HEK293 (cell line): ENCODE measurements around the gene CDADC1.

Experiments used
- CTCF ChIA-PET: fragments of 350-600 bp; formaldehyde crosslinking; extraction: SDS; loops from one replicate; lab custom pipeline; 2021; ENCODE audit warnings: antibody characterized with exemption; lab: Yijun Ruan, JAX
- POLR2A ChIA-PET: fragments of 300-600 bp; formaldehyde crosslinking; extraction: SDS; loops from one replicate; lab custom pipeline; 2020; ENCODE audit warnings: antibody characterized with exemption, inconsistent platforms; lab: Yijun Ruan, JAX
- H3K27ac ChIP-seq: fragments of 200-500 bp; sonication (Bioruptor generic); 2 replicates; pipeline ENCODE4 v1.5.1; 2014; ENCODE audit warnings: low read depth, low read length, control low read depth, inconsistent platforms; ENCODE audit errors: extremely low read depth
- H3K36me3 ChIP-seq, 2 experiments: fragments of 200-500 bp in 1 of 2; sonication (Bioruptor generic) in 1 of 2; 1 replicate in 1 of 2; 2 replicates in 1 of 2; pipeline ENCODE4 v1.5.1; 2014 to 2017; ENCODE audit warnings: inconsistent platforms in 2 of 2, low read length in 2 of 2; ENCODE audit not compliant: control insufficient read depth in 2 of 2, insufficient read depth in 1 of 2
- H3K4me1 ChIP-seq: fragments of 200-500 bp; sonication (Bioruptor generic); 2 replicates; pipeline ENCODE4 v1.5.1; 2014; ENCODE audit warnings: mild to moderate bottlenecking, low read length, inconsistent platforms; ENCODE audit not compliant: control insufficient read depth, insufficient read depth
- H3K4me3 ChIP-seq: 2 replicates; pipeline ENCODE4 v1.5.1; 2011; ENCODE audit warnings: low read depth, mild to moderate bottlenecking, control low read depth, low read length, moderate library complexity
- H3K9me3 ChIP-seq: fragments of 200-500 bp; sonication (Bioruptor generic); 2 replicates; pipeline ENCODE4 v1.5.1; 2014; ENCODE audit warnings: low read depth, low read length, inconsistent platforms; ENCODE audit not compliant: control insufficient read depth, insufficient read depth
- REPIN1 ChIP-seq: fragments of 450-650 bp; formaldehyde crosslinking; IDR thresholded peaks from 2 replicates; pipeline ENCODE4 v1.5.1; 2017; ENCODE audit warnings: missing biosample characterization, missing genetic modification characterization, low read depth
- ZBTB8A ChIP-seq: fragments of 450-650 bp; formaldehyde crosslinking; IDR thresholded peaks from 2 replicates; pipeline ENCODE4 v1.5.1; 2016; ENCODE audit warnings: missing biosample characterization, missing genetic modification characterization
- ZFP37 ChIP-seq: fragments of 450-650 bp; formaldehyde crosslinking; IDR thresholded peaks from 2 replicates; pipeline ENCODE4 v1.5.1; 2016; ENCODE audit warnings: missing biosample characterization, missing genetic modification characterization
- ZNF121 ChIP-seq: fragments of 450-650 bp; formaldehyde crosslinking; IDR thresholded peaks from 2 replicates; pipeline ENCODE4 v1.5.1; 2016; ENCODE audit warnings: missing biosample characterization, missing genetic modification characterization
- ZNF202 ChIP-seq: fragments of 450-650 bp; formaldehyde crosslinking; IDR thresholded peaks from 2 replicates; pipeline ENCODE4 v1.5.1; 2016; ENCODE audit warnings: missing biosample characterization, missing genetic modification characterization, borderline replicate concordance
- ZNF239 ChIP-seq: fragments of 450-650 bp; formaldehyde crosslinking; IDR thresholded peaks from 2 replicates; pipeline ENCODE4 v1.5.1; 2016; ENCODE audit warnings: missing biosample characterization, missing genetic modification characterization
- ZNF394 ChIP-seq: fragments of 450-650 bp; formaldehyde crosslinking; IDR thresholded peaks from 2 replicates; pipeline ENCODE4 v1.5.1; 2016; ENCODE audit warnings: missing biosample characterization, missing genetic modification characterization, mild to moderate bottlenecking, moderate library complexity, borderline replicate concordance
- ZNF560 ChIP-seq: fragments of 450-650 bp; formaldehyde crosslinking; IDR thresholded peaks from 2 replicates; pipeline ENCODE4 v1.5.1; 2017; ENCODE audit warnings: missing biosample characterization, missing genetic modification characterization, borderline replicate concordance
- ZNF571 ChIP-seq: fragments of 450-650 bp; formaldehyde crosslinking; IDR thresholded peaks from 2 replicates; pipeline ENCODE4 v1.5.0; 2017; ENCODE audit warnings: missing biosample characterization, missing genetic modification characterization
- ZNF621 ChIP-seq: fragments of 450-650 bp; formaldehyde crosslinking; IDR thresholded peaks from 2 replicates; pipeline ENCODE4 v1.5.1; 2017; ENCODE audit warnings: missing biosample characterization, missing genetic modification characterization
- ZNF654 ChIP-seq: fragments of 450-650 bp; formaldehyde crosslinking; IDR thresholded peaks from 2 replicates; pipeline ENCODE4 v1.5.1; 2016; ENCODE audit warnings: low read depth, missing biosample characterization, missing genetic modification characterization
- ZNF776 ChIP-seq: fragments of 450-650 bp; formaldehyde crosslinking; IDR thresholded peaks from 2 replicates; pipeline ENCODE4 v1.5.0; 2017; ENCODE audit warnings: missing biosample characterization, missing genetic modification characterization, borderline replicate concordance
- TF ChIP-seq, protein P1 (sequence below): fragments of 450-650 bp; formaldehyde crosslinking; IDR thresholded peaks from 2 replicates; pipeline ENCODE4 v1.5.1; 2016; ENCODE audit warnings: missing biosample characterization, missing genetic modification characterization
- TF ChIP-seq, protein P2 (sequence below): fragments of 450-650 bp; formaldehyde crosslinking; IDR thresholded peaks from 2 replicates; pipeline ENCODE4 v1.5.1; 2016; ENCODE audit warnings: missing biosample characterization, missing genetic modification characterization, low read depth
- TF ChIP-seq, protein P3 (sequence below): fragments of 450-650 bp; formaldehyde crosslinking; optimal IDR thresholded peaks from 2 replicates; pipeline ENCODE3; 2016; ENCODE audit warnings: missing biosample characterization, mild to moderate bottlenecking, missing genetic modification characterization

CDADC1 gene

DNA sequence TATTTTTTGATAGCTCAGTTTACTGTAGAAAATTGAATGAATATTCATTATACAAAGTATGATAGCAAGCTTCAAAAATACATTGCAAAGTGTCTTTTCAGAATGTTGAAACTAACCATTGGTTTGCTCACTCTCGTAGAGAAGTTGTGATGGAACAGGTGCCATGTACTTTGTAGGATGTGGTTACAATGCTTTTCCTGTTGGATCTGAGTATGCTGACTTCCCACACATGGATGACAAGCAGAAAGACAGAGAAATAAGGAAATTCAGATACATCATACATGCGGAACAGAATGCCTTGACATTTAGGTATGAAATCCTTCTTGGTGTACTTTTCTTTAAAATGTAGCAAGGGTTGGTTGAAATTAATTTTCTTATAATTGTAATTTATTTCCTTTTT, 30.5 kb downstream of the CDADC1 start:
- Histone ChIP-seq H3K27ac (no peak overlapping the region), H3K9me3 (no peaks in the 10 kb centered on the region), H3K4me1 (no peaks in the 10 kb centered on the region), H3K4me3 (no peak overlapping the region), H3K36me3 (no peaks in the 10 kb centered on the region)
- POLR2A ChIA-PET = no interaction called here
- TF ChIP-seq ZNF621 (tag by site-specific recombination) (no peak), ZNF776 (tag by site-specific recombination) (no peak), ZFP37 (no peak)
- TF ChIP-seq, protein P1, sequence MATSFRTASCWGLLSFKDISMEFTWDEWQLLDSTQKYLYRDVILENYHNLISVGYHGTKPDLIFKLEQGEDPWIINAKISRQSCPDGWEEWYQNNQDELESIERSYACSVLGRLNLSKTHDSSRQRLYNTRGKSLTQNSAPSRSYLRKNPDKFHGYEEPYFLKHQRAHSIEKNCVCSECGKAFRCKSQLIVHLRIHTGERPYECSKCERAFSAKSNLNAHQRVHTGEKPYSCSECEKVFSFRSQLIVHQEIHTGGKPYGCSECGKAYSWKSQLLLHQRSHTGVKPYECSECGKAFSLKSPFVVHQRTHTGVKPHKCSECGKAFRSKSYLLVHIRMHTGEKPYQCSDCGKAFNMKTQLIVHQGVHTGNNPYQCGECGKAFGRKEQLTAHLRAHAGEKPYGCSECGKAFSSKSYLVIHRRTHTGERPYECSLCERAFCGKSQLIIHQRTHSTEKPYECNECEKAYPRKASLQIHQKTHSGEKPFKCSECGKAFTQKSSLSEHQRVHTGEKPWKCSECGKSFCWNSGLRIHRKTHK (tag by site-specific recombination) = no peak
- TF ChIP-seq, protein P2, sequence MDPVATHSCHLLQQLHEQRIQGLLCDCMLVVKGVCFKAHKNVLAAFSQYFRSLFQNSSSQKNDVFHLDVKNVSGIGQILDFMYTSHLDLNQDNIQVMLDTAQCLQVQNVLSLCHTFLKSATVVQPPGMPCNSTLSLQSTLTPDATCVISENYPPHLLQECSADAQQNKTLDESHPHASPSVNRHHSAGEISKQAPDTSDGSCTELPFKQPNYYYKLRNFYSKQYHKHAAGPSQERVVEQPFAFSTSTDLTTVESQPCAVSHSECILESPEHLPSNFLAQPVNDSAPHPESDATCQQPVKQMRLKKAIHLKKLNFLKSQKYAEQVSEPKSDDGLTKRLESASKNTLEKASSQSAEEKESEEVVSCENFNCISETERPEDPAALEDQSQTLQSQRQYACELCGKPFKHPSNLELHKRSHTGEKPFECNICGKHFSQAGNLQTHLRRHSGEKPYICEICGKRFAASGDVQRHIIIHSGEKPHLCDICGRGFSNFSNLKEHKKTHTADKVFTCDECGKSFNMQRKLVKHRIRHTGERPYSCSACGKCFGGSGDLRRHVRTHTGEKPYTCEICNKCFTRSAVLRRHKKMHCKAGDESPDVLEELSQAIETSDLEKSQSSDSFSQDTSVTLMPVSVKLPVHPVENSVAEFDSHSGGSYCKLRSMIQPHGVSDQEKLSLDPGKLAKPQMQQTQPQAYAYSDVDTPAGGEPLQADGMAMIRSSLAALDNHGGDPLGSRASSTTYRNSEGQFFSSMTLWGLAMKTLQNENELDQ = no peak
- CTCF ChIA-PET = interaction anchor here (1.0 kb wide), 1 partner anchor 37 kb away, joined by 3 read pairs; no protein-coding TSS in a partner anchor

DNA sequence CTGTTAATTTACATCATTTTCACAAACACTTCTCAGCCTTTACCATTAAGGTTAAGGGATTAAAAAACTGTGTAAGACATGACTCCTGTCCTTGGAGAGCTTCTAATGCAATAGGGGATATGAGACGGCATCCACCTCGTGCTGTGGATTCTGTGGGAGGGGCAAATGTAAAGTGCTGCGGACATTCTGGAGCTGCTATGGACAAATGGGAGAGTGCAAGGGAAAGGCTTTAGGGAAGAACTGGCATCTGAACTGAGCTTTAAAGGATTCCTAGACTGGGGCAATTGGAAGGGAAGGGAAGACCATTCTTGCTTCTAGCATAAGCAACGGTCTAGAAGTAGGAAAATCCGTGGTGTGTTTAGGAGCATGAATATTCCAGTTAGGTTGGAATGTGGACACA, 31.4 kb downstream of the CDADC1 start:
- Histone ChIP-seq H3K36me3 (no peaks in the 10 kb centered on the region), H3K4me1 (no peaks in the 10 kb centered on the region), H3K9me3 (no peaks in the 10 kb centered on the region), H3K27ac (no peak overlapping the region), H3K4me3 (no peak overlapping the region)
- TF ChIP-seq ZNF239 (tag by site-specific recombination) (no peak), ZNF560 (tag by site-specific recombination) (no peak)
- ChIA-PET POLR2A (no interaction called here), CTCF (interaction anchor here (1.0 to 2.3 kb wide), 2 partner anchors 38 to 180 kb away, joined by 3 to 10 read pairs; no protein-coding TSS in a partner anchor)

DNA sequence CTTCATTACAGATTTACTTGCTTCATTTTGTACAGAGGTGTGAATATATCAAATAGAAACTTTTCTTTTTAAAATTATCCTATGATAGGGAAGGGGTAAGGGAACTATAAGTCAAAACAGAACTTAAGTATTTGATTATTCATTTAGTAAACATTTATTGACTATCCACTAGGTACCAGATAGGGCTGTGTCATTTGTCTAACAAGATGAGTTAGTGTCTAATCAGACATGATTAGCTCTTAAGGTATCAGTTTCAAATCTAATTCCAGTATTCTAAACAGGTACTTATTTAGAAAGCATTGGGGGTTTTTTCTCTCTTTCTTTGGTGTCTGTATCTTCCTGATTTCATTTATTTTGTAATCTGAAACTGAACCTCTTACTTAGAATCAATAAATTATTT, 32.2 kb downstream of the CDADC1 start:
- no peak overlapping the region for H3K4me3 ChIP-seq
- CTCF ChIA-PET = interaction anchor here (0.7 to 2.3 kb wide), 8 partner anchors 15 to 686 kb away, joined by 3 to 10 read pairs (median 4); no protein-coding TSS in a partner anchor
- no peaks in the 10 kb centered on the region for H3K4me1 ChIP-seq
- no peaks in the 10 kb centered on the region for H3K9me3 ChIP-seq
- no peak overlapping the region for H3K27ac ChIP-seq
- TF ChIP-seq ZBTB8A (tag by site-specific recombination) (no peak), ZNF121 (tag by site-specific recombination) (no peak), ZNF654 (tag by site-specific recombination) (no peak), ZNF571 (tag by site-specific recombination) (no peak), REPIN1 (tag by site-specific recombination) (no peak), ZNF202 (tag by site-specific recombination) (no peak), ZNF394 (tag by site-specific recombination) (no peak)
- TF ChIP-seq, protein P3, sequence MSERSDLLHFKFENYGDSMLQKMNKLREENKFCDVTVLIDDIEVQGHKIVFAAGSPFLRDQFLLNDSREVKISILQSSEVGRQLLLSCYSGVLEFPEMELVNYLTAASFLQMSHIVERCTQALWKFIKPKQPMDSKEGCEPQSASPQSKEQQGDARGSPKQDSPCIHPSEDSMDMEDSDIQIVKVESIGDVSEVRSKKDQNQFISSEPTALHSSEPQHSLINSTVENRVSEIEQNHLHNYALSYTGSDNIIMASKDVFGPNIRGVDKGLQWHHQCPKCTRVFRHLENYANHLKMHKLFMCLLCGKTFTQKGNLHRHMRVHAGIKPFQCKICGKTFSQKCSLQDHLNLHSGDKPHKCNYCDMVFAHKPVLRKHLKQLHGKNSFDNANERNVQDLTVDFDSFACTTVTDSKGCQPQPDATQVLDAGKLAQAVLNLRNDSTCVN (tag by site-specific recombination) = no peak
- TF ChIP-seq, all 188 proteins: peak for 0
- POLR2A ChIA-PET = no interaction called here
- no peaks in the 10 kb centered on the region for H3K36me3 ChIP-seq
